Transverse colon (tissue), 3 donors: ENCODE measurements around the gene GTPBP10.

Experiments used
- CTCF ChIP-seq, 5 experiments: fragments of 200-600 bp in 3 of 5; fragments of 450-650 bp in 2 of 5; sonication (generic) in 3 of 5; IDR thresholded peaks; 1 replicate in 2 of 5; 2 replicates in 3 of 5; pipeline ENCODE4 v1.5.1; 2016 to 2017; ENCODE audit warnings: antibody characterized with exemption in 5 of 5, inconsistent platforms in 3 of 5, mild to moderate bottlenecking in 2 of 5, moderate library complexity in 1 of 5
- EP300 ChIP-seq: sonication (generic); formaldehyde crosslinking; IDR thresholded peaks from one replicate; pipeline ENCODE4 v1.6.1; 2017; ENCODE audit warnings: antibody characterized with exemption, low read depth
- POLR2A ChIP-seq: fragments of 450-650 bp; IDR thresholded peaks from one replicate; pipeline ENCODE4 v1.6.1; 2016; ENCODE audit warnings: antibody characterized with exemption, mild to moderate bottlenecking, moderate library complexity

GRCh38 chr7:90407484-90407821 lies 60.9 kb downstream of the GTPBP10 start:
- TF ChIP-seq POLR2A (no peak), CTCF (IDR thresholded peaks at IDR 0.05) (no peak), EP300 (no peak)
